MM.1S (cell line): ENCODE data around the gene PLAC1.

ENCODE experiments used
- DNase-seq: peaks from one replicate; pipeline ENCODE4 v3.0.0-alpha.2; 2015
- H2AFZ ChIP-seq: fragments of 300-600 bp; sonication (generic); 2 replicates; pipeline ENCODE4 v1.6.0; 2016; ENCODE audit warnings: antibody characterized with exemption, low read length
- H3F3A ChIP-seq: fragments of 300-600 bp; sonication (generic); 2 replicates; pipeline ENCODE4 v1.6.1; 2016; ENCODE audit warnings: mild to moderate bottlenecking, antibody characterized with exemption, low read length, moderate library complexity, mixed read lengths; ENCODE audit not compliant: insufficient read depth
- H3K27ac ChIP-seq: fragments of 300-600 bp; sonication (generic); 2 replicates; pipeline ENCODE4 v1.5.1; 2016; ENCODE audit warnings: mild to moderate bottlenecking, low read length
- H3K27me3 ChIP-seq: fragments of 300-600 bp; sonication (generic); replicated peaks from 2 replicates; pipeline ENCODE4 v1.6.0; 2016; ENCODE audit warnings: low read length; ENCODE audit not compliant: insufficient read depth
- H3K36me3 ChIP-seq: fragments of 300-600 bp; sonication (generic); replicated peaks from 2 replicates; pipeline ENCODE4 v1.6.1; 2016; ENCODE audit warnings: mild to moderate bottlenecking, low read length, mixed read lengths; ENCODE audit not compliant: insufficient read depth
- H3K4me1 ChIP-seq: fragments of 300-600 bp; sonication (generic); 2 replicates; pipeline ENCODE4 v1.6.1; 2016; ENCODE audit warnings: low read length, mixed read lengths
- H3K4me2 ChIP-seq: fragments of 300-600 bp; sonication (generic); 2 replicates; pipeline ENCODE4 v1.6.0; 2016; ENCODE audit warnings: low read depth, low read length
- H3K4me3 ChIP-seq: fragments of 300-600 bp; sonication (generic); 2 replicates; pipeline ENCODE4 v1.5.1; 2016; ENCODE audit warnings: low read length, mixed read lengths
- H3K79me2 ChIP-seq: fragments of 300-600 bp; sonication (generic); 2 replicates; pipeline ENCODE4 v1.6.1; 2016; ENCODE audit warnings: mixed run types, low read length, mixed read lengths
- H3K9ac ChIP-seq: fragments of 300-600 bp; sonication (generic); 2 replicates; pipeline ENCODE4 v1.6.1; 2016; ENCODE audit warnings: low read length, mixed read lengths
- H3K9me2 ChIP-seq: fragments of 300-600 bp; sonication (generic); replicated peaks from 2 replicates; pipeline ENCODE4 v1.6.1; 2016; ENCODE audit warnings: mild to moderate bottlenecking, low read length, mixed read lengths; ENCODE audit not compliant: insufficient read depth
- H3K9me3 ChIP-seq: fragments of 300-600 bp; sonication (generic); replicated peaks from 2 replicates; pipeline ENCODE4 v1.6.1; 2016; ENCODE audit warnings: mild to moderate bottlenecking, low read length, mixed read lengths; ENCODE audit not compliant: insufficient read depth
- H4K20me1 ChIP-seq: fragments of 300-600 bp; sonication (generic); 2 replicates; pipeline ENCODE4 v1.6.1; 2016; ENCODE audit warnings: mild to moderate bottlenecking, low read length, moderate library complexity, mixed read lengths; ENCODE audit not compliant: insufficient read depth
- EZH2 ChIP-seq: fragments of 300-600 bp; sonication (generic); optimal IDR thresholded peaks from 2 replicates; pipeline ENCODE3; 2017; ENCODE audit warnings: low read depth, mild to moderate bottlenecking, antibody characterized with exemption, low read length, mixed read lengths
- EZH2phosphoT487 ChIP-seq: fragments of 300-600 bp; sonication (generic); IDR thresholded peaks from 2 replicates; pipeline ENCODE4 v1.6.1; 2018; ENCODE audit warnings: antibody characterized with exemption, low read length
- TF ChIP-seq, protein P1 (sequence below): fragments of 300-600 bp; sonication (generic); IDR thresholded peaks from 2 replicates; pipeline ENCODE4 v1.5.1; 2016; ENCODE audit warnings: antibody characterized with exemption, low read length, mixed read lengths

Gene PLAC1

DNA sequence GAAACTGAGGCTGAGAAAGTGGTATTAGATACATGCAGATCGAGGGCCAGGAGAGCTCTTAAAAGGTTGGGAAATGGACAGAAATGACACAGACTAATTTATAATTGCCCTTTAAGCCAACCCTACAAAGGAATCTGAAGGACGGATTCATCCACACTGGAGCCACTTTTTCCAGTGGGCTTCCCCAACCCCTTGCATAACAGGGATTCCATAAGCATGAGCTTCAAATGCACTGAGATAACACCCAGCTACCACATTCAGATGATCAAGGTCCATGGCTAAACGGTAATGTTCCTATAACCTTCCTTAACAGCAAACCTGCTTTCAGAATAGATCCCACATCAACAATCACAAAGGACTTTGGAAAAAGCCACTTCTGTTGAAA is 34.2 kb downstream of the PLAC1 start:
- H3K4me2 ChIP-seq: no peak overlapping the region
- no peaks in the 10 kb centered on the region for H3K9me2 ChIP-seq
- no peaks in the 10 kb centered on the region for H3K27me3 ChIP-seq
- no peaks in the 10 kb centered on the region for H3K9me3 ChIP-seq
- peaks cover 22% of the 10 kb centered on the region for H3K4me1 ChIP-seq
- no peaks in the 10 kb centered on the region for H3K79me2 ChIP-seq
- H3K4me3 ChIP-seq: no peak overlapping the region
- TF ChIP-seq EZH2: no peak
- TF ChIP-seq, protein P1, sequence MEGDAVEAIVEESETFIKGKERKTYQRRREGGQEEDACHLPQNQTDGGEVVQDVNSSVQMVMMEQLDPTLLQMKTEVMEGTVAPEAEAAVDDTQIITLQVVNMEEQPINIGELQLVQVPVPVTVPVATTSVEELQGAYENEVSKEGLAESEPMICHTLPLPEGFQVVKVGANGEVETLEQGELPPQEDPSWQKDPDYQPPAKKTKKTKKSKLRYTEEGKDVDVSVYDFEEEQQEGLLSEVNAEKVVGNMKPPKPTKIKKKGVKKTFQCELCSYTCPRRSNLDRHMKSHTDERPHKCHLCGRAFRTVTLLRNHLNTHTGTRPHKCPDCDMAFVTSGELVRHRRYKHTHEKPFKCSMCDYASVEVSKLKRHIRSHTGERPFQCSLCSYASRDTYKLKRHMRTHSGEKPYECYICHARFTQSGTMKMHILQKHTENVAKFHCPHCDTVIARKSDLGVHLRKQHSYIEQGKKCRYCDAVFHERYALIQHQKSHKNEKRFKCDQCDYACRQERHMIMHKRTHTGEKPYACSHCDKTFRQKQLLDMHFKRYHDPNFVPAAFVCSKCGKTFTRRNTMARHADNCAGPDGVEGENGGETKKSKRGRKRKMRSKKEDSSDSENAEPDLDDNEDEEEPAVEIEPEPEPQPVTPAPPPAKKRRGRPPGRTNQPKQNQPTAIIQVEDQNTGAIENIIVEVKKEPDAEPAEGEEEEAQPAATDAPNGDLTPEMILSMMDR: no peak
- no peak for TF ChIP-seq EZH2phosphoT487
- no peak overlapping the region for H3K9ac ChIP-seq
- H2AFZ ChIP-seq: no peak overlapping the region
- H3K36me3 ChIP-seq: no peaks in the 10 kb centered on the region
- H4K20me1 ChIP-seq: no peaks in the 10 kb centered on the region
- no peak overlapping the region for H3K27ac ChIP-seq
- DNase-seq: no peak
- peaks cover 11% of the 10 kb centered on the region; the same call in 1 of the 2 replicates for H3F3A ChIP-seq

DNA sequence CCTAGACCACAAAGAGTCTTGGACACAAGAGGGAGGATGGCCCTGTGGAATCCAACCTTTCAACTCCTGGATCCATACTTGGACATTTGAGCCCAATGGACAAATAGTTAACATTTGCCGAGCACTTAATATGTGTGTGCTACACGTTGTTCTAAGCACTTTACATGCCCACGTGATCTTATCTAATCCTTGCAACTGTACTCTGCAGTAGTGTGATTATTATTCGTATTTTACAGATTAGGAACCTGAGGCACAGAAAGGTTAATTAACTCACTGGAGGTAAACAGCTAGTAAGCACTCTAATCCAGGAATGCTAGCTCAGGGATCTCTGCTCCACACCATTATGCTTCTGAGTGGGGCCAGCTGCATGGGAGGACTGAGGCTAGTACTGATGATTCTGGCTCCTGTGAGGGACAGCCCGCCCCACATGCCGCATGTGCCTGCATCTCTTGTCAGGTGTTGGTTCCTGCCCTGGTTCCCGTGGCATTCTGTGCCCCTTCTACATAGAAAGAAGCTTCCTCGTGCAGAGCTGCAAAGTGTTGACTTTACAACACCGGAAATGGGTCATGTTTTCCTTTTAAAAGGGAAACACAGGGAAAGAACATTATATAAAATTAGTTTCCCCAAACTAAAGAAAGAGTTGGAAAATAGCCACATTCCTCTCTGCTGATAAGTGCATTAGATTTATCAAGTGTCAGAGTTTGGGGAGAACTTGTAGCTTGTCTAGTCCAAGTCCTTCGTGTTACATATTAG is 34.8 kb downstream of the PLAC1 start:
- H3K4me2 ChIP-seq: no peak overlapping the region
- H3K9me3 ChIP-seq: no peaks in the 10 kb centered on the region
- H3K79me2 ChIP-seq: no peaks in the 10 kb centered on the region
- H3K4me1 ChIP-seq: peaks cover 22% of the 10 kb centered on the region
- no peaks in the 10 kb centered on the region for H3K27me3 ChIP-seq
- H3K9me2 ChIP-seq: no peaks in the 10 kb centered on the region
- H4K20me1 ChIP-seq: no peaks in the 10 kb centered on the region
- H3K27ac ChIP-seq: no peak overlapping the region
- no peaks in the 10 kb centered on the region for H3K36me3 ChIP-seq
- DNase-seq: no peak
- no peak overlapping the region for H2AFZ ChIP-seq
- no peak overlapping the region for H3K4me3 ChIP-seq
- no peak overlapping the region for H3K9ac ChIP-seq
- peaks cover 11% of the 10 kb centered on the region; the same call in 1 of the 2 replicates for H3F3A ChIP-seq
- TF ChIP-seq, protein P1: no peak
- TF ChIP-seq EZH2: no peak
- no peak for TF ChIP-seq EZH2phosphoT487

DNA sequence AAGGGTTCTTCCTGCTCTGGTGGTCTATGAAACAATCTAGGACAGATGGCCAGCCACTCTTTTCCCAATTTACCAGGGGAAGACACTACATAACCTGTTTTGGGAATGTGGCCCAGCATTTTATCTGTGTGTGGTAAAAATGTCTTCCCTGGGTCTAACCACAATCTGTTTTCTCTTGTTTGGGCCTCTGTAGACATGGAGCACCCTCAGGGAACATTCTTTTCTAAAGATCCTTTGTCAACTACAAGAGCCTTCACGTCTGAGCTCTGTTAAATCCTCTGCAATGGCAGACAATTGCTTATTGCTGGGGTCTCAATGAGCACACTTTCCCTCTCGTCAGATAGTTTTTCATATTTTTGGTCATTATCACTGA is 35.5 kb downstream of the PLAC1 start:
- Histone ChIP-seq H3K36me3 (no peaks in the 10 kb centered on the region), H3F3A (peaks cover 11% of the 10 kb centered on the region; the same call in 1 of the 2 replicates), H3K9ac (no peak overlapping the region), H3K79me2 (no peaks in the 10 kb centered on the region), H3K27me3 (no peaks in the 10 kb centered on the region), H3K27ac (peak overlapping the region; percentile 73; the same call in 1 of the 2 replicates), H2AFZ (no peak overlapping the region), H3K4me2 (peak overlapping the region; percentile 46; the same call in 1 of the 2 replicates), H3K9me3 (no peaks in the 10 kb centered on the region), H3K4me1 (peaks cover 22% of the 10 kb centered on the region), H4K20me1 (no peaks in the 10 kb centered on the region), H3K9me2 (no peaks in the 10 kb centered on the region), H3K4me3 (no peak overlapping the region)
- no peak for DNase-seq
- TF ChIP-seq EZH2phosphoT487 (no peak), EZH2 (no peak)
- TF ChIP-seq, protein P1: no peak
